Measurements from ENCODE around the gene FRS3.

FRS3 gene

DNA sequence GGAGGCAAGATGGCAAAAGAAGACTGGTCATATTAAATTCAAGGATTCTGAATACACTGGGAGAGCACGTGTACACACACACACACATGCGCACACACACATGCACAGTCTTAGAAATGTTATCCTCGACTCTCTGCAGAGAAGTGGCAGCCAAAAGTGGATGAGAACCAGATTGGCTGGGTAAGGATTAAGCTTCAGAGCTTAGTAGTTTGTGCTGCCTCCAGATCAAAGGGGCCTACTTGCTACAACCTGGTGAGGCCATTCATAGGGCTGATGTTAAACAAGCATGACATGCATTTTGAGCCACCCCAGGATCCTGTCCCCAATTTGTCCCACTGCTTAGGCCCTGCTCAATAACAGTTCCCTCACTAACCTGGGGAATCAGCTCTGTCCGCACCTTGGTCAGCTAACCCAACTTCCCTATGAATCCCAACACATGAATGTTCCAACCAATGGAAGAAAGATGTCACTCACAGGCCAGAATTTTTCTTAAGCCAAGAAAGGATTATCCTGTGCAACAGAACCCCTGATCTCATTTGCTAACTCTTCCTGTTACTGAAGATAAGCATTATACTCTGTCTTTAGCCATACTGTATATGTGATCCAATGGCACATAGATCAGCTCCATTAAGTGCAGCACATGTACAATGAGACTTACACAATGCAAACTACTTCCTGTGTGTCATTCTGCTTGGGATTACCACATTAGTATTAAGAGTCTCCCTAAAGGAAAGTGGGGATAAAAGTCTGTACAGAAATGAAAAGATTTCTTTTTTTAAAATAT, 38.8 kb upstream of the FRS3 start:
- no peak overlapping the region for H3K27ac ChIP-seq (ENCODE audit: low read depth, low read length)
- no peaks in the 10 kb centered on the region for H3K79me2 ChIP-seq (ENCODE audit: insufficient read depth, low read length)
- no peaks in the 10 kb centered on the region for H3K27me3 ChIP-seq (ENCODE audit: low read length)
- H3K9ac ChIP-seq (ENCODE audit: low read length) = no peak overlapping the region
- H3K4me2 ChIP-seq (ENCODE audit: low read depth, low read length, poor library complexity, severe bottlenecking) = no peak overlapping the region
- no peaks in the 10 kb centered on the region for H3F3A ChIP-seq (ENCODE audit: insufficient read depth)
- H3K36me3 ChIP-seq (ENCODE audit: low read length) = no peaks in the 10 kb centered on the region
- no peak overlapping the region for H3K4me3 ChIP-seq (ENCODE audit: insufficient read depth, low read length, poor library complexity, severe bottlenecking)
- H4K20me1 ChIP-seq (ENCODE audit: low read depth, low read length) = no peaks in the 10 kb centered on the region
- no peak for TF ChIP-seq EZH2phosphoT487 (conservative IDR thresholded peaks at IDR 0.05; ENCODE audit: low read length)
- TF ChIP-seq, protein P1, sequence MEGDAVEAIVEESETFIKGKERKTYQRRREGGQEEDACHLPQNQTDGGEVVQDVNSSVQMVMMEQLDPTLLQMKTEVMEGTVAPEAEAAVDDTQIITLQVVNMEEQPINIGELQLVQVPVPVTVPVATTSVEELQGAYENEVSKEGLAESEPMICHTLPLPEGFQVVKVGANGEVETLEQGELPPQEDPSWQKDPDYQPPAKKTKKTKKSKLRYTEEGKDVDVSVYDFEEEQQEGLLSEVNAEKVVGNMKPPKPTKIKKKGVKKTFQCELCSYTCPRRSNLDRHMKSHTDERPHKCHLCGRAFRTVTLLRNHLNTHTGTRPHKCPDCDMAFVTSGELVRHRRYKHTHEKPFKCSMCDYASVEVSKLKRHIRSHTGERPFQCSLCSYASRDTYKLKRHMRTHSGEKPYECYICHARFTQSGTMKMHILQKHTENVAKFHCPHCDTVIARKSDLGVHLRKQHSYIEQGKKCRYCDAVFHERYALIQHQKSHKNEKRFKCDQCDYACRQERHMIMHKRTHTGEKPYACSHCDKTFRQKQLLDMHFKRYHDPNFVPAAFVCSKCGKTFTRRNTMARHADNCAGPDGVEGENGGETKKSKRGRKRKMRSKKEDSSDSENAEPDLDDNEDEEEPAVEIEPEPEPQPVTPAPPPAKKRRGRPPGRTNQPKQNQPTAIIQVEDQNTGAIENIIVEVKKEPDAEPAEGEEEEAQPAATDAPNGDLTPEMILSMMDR (IDR thresholded peaks at IDR 0.05; ENCODE audit: insufficient read depth, low read length, poor library complexity, severe bottlenecking) = no peak
- H3K9me3 ChIP-seq (ENCODE audit: insufficient read depth, low read length) = no peaks in the 10 kb centered on the region
- H3K9me2 ChIP-seq (replicated peaks; ENCODE audit: insufficient read depth, low read length) = no peaks in the 10 kb centered on the region
- no peak overlapping the region for H2AFZ ChIP-seq (ENCODE audit: low read depth, low read length, severe bottlenecking)

DNA sequence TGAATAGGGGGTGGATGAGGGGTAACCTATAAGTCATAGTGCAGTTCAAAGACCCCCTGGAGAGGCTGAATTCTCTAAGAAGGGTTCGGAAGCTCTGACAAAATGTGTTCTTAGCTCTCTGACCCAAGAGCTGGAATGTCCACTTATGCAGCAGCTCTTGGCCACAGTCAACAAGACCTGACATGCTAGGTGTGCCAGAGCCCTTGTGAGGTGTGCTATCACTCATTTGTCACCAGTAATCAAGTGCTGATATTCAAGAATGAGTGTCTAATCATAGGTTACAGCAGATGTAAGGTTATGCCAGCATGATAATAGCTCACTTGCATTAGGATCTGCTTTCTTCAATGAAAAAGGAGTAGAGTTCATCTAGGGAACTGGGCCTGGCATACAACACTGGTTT, 35.9 kb upstream of the FRS3 start:
- no peak overlapping the region for H2AFZ ChIP-seq (ENCODE audit: low read depth, low read length, severe bottlenecking)
- no peaks in the 10 kb centered on the region for H3K36me3 ChIP-seq (ENCODE audit: low read length)
- H3K4me3 ChIP-seq (ENCODE audit: insufficient read depth, low read length, poor library complexity, severe bottlenecking) = no peak overlapping the region
- H3F3A ChIP-seq (ENCODE audit: insufficient read depth) = peaks cover 5% of the 10 kb centered on the region; the same call in 1 of the 2 replicates
- no peaks in the 10 kb centered on the region for H3K27me3 ChIP-seq (ENCODE audit: low read length)
- H3K9ac ChIP-seq (ENCODE audit: low read length) = no peak overlapping the region
- no peak for TF ChIP-seq EZH2phosphoT487 (conservative IDR thresholded peaks at IDR 0.05; ENCODE audit: low read length)
- TF ChIP-seq, protein P1 (IDR thresholded peaks at IDR 0.05; ENCODE audit: insufficient read depth, low read length, poor library complexity, severe bottlenecking) = no peak
- H3K79me2 ChIP-seq (ENCODE audit: insufficient read depth, low read length) = no peaks in the 10 kb centered on the region
- no peaks in the 10 kb centered on the region for H3K9me2 ChIP-seq (replicated peaks; ENCODE audit: insufficient read depth, low read length)
- no peaks in the 10 kb centered on the region for H3K9me3 ChIP-seq (ENCODE audit: insufficient read depth, low read length)
- H4K20me1 ChIP-seq (ENCODE audit: low read depth, low read length) = no peaks in the 10 kb centered on the region
- no peak overlapping the region for H3K27ac ChIP-seq (ENCODE audit: low read depth, low read length)
- H3K4me2 ChIP-seq (ENCODE audit: low read depth, low read length, poor library complexity, severe bottlenecking) = no peak overlapping the region

DNA sequence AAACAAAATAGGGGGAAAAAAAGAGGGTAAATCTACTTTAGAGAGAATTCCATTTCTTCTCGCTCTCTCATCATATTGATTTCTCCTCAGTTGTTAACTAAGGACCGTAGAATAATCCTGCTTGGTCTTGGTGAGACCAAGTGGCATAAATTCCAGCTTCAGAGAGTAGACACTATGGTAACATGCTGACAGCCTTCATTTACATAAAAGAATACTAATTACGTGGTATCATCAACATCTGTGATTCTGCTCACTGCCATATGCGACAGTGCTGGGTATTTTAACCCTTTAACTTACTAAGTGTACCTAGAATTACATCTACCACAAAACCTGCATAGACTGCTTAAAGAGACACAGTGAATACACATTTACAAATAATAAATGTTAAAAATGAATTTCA, 34.9 kb upstream of the FRS3 start:
- TF ChIP-seq EZH2phosphoT487 (conservative IDR thresholded peaks at IDR 0.05; ENCODE audit: low read length) = no peak
- TF ChIP-seq, protein P1 (IDR thresholded peaks at IDR 0.05; ENCODE audit: insufficient read depth, low read length, poor library complexity, severe bottlenecking) = no peak
- Histone ChIP-seq H3K9me2 (replicated peaks; ENCODE audit: insufficient read depth, low read length) (no peaks in the 10 kb centered on the region), H4K20me1 (ENCODE audit: low read depth, low read length) (no peaks in the 10 kb centered on the region)

More for the DNA sequence above, 34.9 kb upstream of the FRS3 start:
- H2AFZ ChIP-seq (ENCODE audit: low read depth, low read length, severe bottlenecking) = no peak overlapping the region
- no peaks in the 10 kb centered on the region for H3K36me3 ChIP-seq (ENCODE audit: low read length)
- H3K4me2 ChIP-seq (ENCODE audit: low read depth, low read length, poor library complexity, severe bottlenecking) = no peak overlapping the region
- H3K9ac ChIP-seq (ENCODE audit: low read length) = no peak overlapping the region
- no peak overlapping the region for H3K4me3 ChIP-seq (ENCODE audit: insufficient read depth, low read length, poor library complexity, severe bottlenecking)
- no peaks in the 10 kb centered on the region for H3K27me3 ChIP-seq (ENCODE audit: low read length)
- peaks cover 5% of the 10 kb centered on the region; the same call in 1 of the 2 replicates for H3F3A ChIP-seq (ENCODE audit: insufficient read depth)
- H3K27ac ChIP-seq (ENCODE audit: low read depth, low read length) = no peak overlapping the region
- H3K79me2 ChIP-seq (ENCODE audit: insufficient read depth, low read length) = no peaks in the 10 kb centered on the region
- H3K9me3 ChIP-seq (ENCODE audit: insufficient read depth, low read length) = no peaks in the 10 kb centered on the region
